GM12878 (cell line): Measurements from ENCODE around the gene SIM2. TPM values are rescaled to one million over a fixed set of nuclear protein-coding genes. Genes with fewer than 3 reads are reported as not detected.

Source experiments
- ATAC-seq: fragments of 200-7000 bp; cut with Tn5 transposase; 3 replicates; pipeline ENCODE4 v1.9.1; 2020; ENCODE audit warnings: mild to moderate bottlenecking, moderate library complexity
- BruUV-seq: library from RNA; stranded (reverse); fragments of 400-500 nt; replicated peaks from 2 replicates; lab custom pipeline; 2021; lab: Mats Ljungman, UMichigan
- CTCF ChIA-PET: fragments of 300-600 bp; sonication (Branson Sonifier 250); formaldehyde crosslinking; extraction: SDS; loops from one replicate; lab custom pipeline; 2021; ENCODE audit warnings: inconsistent platforms; lab: Yijun Ruan, JAX
- POLR2A ChIA-PET: fragments of 350-600 bp; formaldehyde crosslinking; extraction: SDS; loops from one replicate; lab custom pipeline; 2021; ENCODE audit warnings: inconsistent platforms; lab: Charles Lee
- RAD21 ChIA-PET: fragments of 300-600 bp; sonication (Branson Sonifier 250); formaldehyde crosslinking; loops from one replicate; lab custom pipeline; 2023; ENCODE audit warnings: antibody characterized with exemption; ENCODE audit not compliant: unreplicated experiment; lab: Charles Lee
- SMC1A ChIA-PET: fragments of 300-600 bp; sonication (Branson Sonifier 250); formaldehyde crosslinking; loops from one replicate; lab custom pipeline; 2023; ENCODE audit not compliant: unreplicated experiment, uncharacterized antibody; lab: Charles Lee
- DNase-seq: peaks from one replicate; pipeline ENCODE4 v3.0.0-alpha.2; 2011; ENCODE audit warnings: low read depth, low spot score
- FAIRE-seq: peaks from 3 replicates; lab custom pipeline; 2011; peaks lifted over from hg19 to GRCh38; lab: Jason Lieb, UNC
- H2AFZ ChIP-seq: 2 replicates; pipeline ENCODE4 v1.6.0; 2011; ENCODE audit warnings: low read depth, low read length, control low read depth; ENCODE audit not compliant: control insufficient read depth
- H3K27ac ChIP-seq: 2 replicates; pipeline ENCODE4 v1.5.1; 2011; ENCODE audit warnings: control low read depth; ENCODE audit not compliant: control insufficient read depth, insufficient read depth
- H3K27me3 ChIP-seq, 2 experiments: replicated peaks in 1 of 2; 2 replicates each; pipeline versions ENCODE4 v1.6.0 to v1.6.1; 2011; ENCODE audit warnings: low read length in 1 of 2; ENCODE audit not compliant: control insufficient read depth in 2 of 2, insufficient read depth in 2 of 2
- H3K36me3 ChIP-seq, 2 experiments: 2 replicates each; pipeline ENCODE4 v1.5.1; 2011; ENCODE audit warnings: low read length in 1 of 2; ENCODE audit not compliant: control insufficient read depth in 2 of 2, insufficient read depth in 2 of 2
- H3K4me1 ChIP-seq: 2 replicates; pipeline ENCODE4 v1.6.1; 2011; ENCODE audit warnings: mild to moderate bottlenecking, low read length, moderate library complexity, mixed read lengths; ENCODE audit not compliant: control insufficient read depth, insufficient read depth
- H3K4me2 ChIP-seq: 2 replicates; pipeline ENCODE4 v1.6.0; 2011; ENCODE audit warnings: control low read depth; ENCODE audit not compliant: control insufficient read depth, insufficient read depth
- H3K4me3 ChIP-seq: fragments of 200-600 bp; sonication (generic); 2 replicates; pipeline ENCODE4 v1.5.1; 2016
- H3K79me2 ChIP-seq: 2 replicates; pipeline ENCODE4 v1.6.0; 2011; ENCODE audit warnings: low read length; ENCODE audit not compliant: control insufficient read depth, insufficient read depth
- H3K9ac ChIP-seq: 2 replicates; pipeline ENCODE4 v1.8.0; 2011; ENCODE audit warnings: low read length, control low read depth, mixed read lengths; ENCODE audit not compliant: control insufficient read depth, insufficient read depth
- H3K9me3 ChIP-seq: replicated peaks from 3 replicates; pipeline ENCODE4 v1.5.1; 2011; ENCODE audit warnings: mild to moderate bottlenecking, low read length; ENCODE audit not compliant: control insufficient read depth, insufficient read depth
- H4K20me1 ChIP-seq: 2 replicates; pipeline ENCODE4 v1.6.0; 2011; ENCODE audit not compliant: control insufficient read depth, insufficient read depth
- ATF7 ChIP-seq: fragments of 450-650 bp; IDR thresholded peaks from 2 replicates; pipeline ENCODE4 v1.6.1; 2016; ENCODE audit warnings: low read depth, mild to moderate bottlenecking
- EP300 ChIP-seq, 2 experiments: fragments of 150-350 bp in 1 of 2; IDR thresholded peaks; 2 replicates each; pipeline ENCODE4 v1.6.1; 2011 to 2012; ENCODE audit warnings: low read depth in 2 of 2, low read length in 2 of 2, borderline replicate concordance in 1 of 2, improper control_type of control experiment in 1 of 2, inconsistent platforms in 1 of 2; ENCODE audit not compliant: control insufficient read depth in 1 of 2
- IKZF1 ChIP-seq: fragments of 450-650 bp; conservative IDR thresholded peaks from 2 replicates; pipeline ENCODE4 v1.6.1; 2017; ENCODE audit warnings: antibody characterized with exemption, mild to moderate bottlenecking
- PML ChIP-seq: IDR thresholded peaks from 2 replicates; pipeline ENCODE4 v1.6.1; 2012; ENCODE audit warnings: low read length, inconsistent platforms
- POLR2AphosphoS5 ChIP-seq: IDR thresholded peaks from 2 replicates; pipeline ENCODE4 v1.6.1; 2011; ENCODE audit warnings: mild to moderate bottlenecking, low read length, inconsistent platforms
- TARDBP ChIP-seq: IDR thresholded peaks from 2 replicates; pipeline ENCODE4 v1.6.1; 2016; ENCODE audit warnings: borderline replicate concordance
- WGBS: methylation state at CpG from one replicate; pipeline ENCODE4 v1.1.6; 2016; ENCODE audit warnings: low lambda C conversion rate; ENCODE audit not compliant: insufficient replicate concordance, insufficient coverage; ENCODE audit errors: missing lambda C conversion rate; 5-methylcytosine and 5-hydroxymethylcytosine counted together
- in situ Hi-C: fragments of 300-500 bp; cut with MboI; formaldehyde crosslinking; loops from 9 replicates; pipeline ENCODE4 v1.14.3; 2018; ENCODE audit warnings: mixed read lengths
- intact Hi-C: fragments of 100-400 bp; cut with micrococcal nuclease; formaldehyde crosslinking; loops from one replicate; pipeline ENCODE4 v1.14.2; 2022; ENCODE audit not compliant: unreplicated experiment
- polyA plus RNA-seq, 11 experiments: library from polyadenylated mRNA; depleted of rRNA in 4 of 11; unstranded in 6 of 11; stranded (reverse) in 5 of 11; fragments of >200 nt; fragmentation: Nextera tagmentation in 4 of 11; fragmentation: Illumina TruSeq in 1 of 11; extraction: Ambion mirVana in 4 of 11; extraction: Trizol in 1 of 11; gene quantifications; 1 replicate in 1 of 11; 2 replicates in 10 of 11; pipeline versions ENCODE4 v1.2.1 to v1.2.3, GENCODE V29; 2011 to 2016; ENCODE audit warnings: inconsistent platforms in 2 of 11, missing spikeins in 2 of 11, low read depth in 1 of 11
- total RNA-seq, 4 experiments: library from RNA; depleted of rRNA in 3 of 4; stranded (reverse); fragments of >200 nt in 3 of 4; fragmentation: Illumina TruSeq in 1 of 4; extraction: Trizol in 1 of 4; gene quantifications; 2 replicates each; pipeline versions ENCODE4 v1.2.1 to v1.2.3, GENCODE V29; 2013 to 2021
- TF ChIP-seq, protein P1 (sequence below), 3 experiments: IDR thresholded peaks in 2 of 3; conservative IDR thresholded peaks in 1 of 3; 2 replicates each; pipeline ENCODE4 v1.5.1; 2011; ENCODE audit warnings: low read depth in 3 of 3, low read length in 3 of 3, mild to moderate bottlenecking in 3 of 3, control low read depth in 2 of 3, moderate library complexity in 2 of 3, inconsistent platforms in 1 of 3, mixed read lengths in 1 of 3; ENCODE audit not compliant: control insufficient read depth in 2 of 3, insufficient read depth in 1 of 3; ENCODE audit errors: extremely low read depth in 1 of 3
- TF ChIP-seq, protein P2 (sequence below): fragments of 450-650 bp; IDR thresholded peaks from 2 replicates; pipeline ENCODE4 v1.6.1; 2016; ENCODE audit warnings: mild to moderate bottlenecking
- TF ChIP-seq, protein P3 (sequence below): fragments of 450-650 bp; formaldehyde crosslinking; IDR thresholded peaks from 2 replicates; pipeline ENCODE4 v1.5.0; 2022; ENCODE audit warnings: mild to moderate bottlenecking, missing genetic modification characterization
- TF ChIP-seq, protein P4 (sequence below): IDR thresholded peaks from 2 replicates; pipeline ENCODE4 v1.6.1; 2012; ENCODE audit warnings: low read depth, low read length, improper control_type of control experiment

Gene SIM2
- total and polyA plus RNA-seq, 10 of the 15 experiments (the other 5 are each of a cell fraction or from before 2014, with no cell fraction given), result 0.02 to 0.15 (median 0.05) TPM; not detected in 7

DNA sequence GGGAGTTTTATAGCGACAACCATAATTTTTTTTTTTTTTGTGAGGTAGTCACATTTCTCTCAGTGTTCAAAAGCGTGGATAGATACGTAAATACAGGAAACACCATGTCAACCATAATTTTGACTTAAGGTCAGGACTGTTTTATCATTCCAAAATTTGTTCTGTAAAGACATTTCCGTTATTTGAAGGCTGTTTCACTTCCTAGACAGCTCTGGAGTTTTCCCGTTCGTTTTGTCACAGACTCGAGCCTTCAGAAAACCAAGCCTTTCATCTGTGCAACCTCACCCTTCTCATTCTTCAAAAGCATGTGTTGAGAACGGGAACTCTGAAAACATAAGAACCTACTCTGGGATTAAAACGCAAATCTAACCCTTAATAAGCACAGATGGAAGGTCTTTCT is 17.9 kb downstream of the SIM2 start (continued):
- TF ChIP-seq EP300 (IDR thresholded peaks at IDR 0.05; ENCODE audit: borderline replicate concordance in 1 of 2, control insufficient read depth in 1 of 2, low read depth in 2 of 2, low read length in 2 of 2) (no peak), POLR2AphosphoS5 (no peak)
- TF ChIP-seq, protein P1, sequence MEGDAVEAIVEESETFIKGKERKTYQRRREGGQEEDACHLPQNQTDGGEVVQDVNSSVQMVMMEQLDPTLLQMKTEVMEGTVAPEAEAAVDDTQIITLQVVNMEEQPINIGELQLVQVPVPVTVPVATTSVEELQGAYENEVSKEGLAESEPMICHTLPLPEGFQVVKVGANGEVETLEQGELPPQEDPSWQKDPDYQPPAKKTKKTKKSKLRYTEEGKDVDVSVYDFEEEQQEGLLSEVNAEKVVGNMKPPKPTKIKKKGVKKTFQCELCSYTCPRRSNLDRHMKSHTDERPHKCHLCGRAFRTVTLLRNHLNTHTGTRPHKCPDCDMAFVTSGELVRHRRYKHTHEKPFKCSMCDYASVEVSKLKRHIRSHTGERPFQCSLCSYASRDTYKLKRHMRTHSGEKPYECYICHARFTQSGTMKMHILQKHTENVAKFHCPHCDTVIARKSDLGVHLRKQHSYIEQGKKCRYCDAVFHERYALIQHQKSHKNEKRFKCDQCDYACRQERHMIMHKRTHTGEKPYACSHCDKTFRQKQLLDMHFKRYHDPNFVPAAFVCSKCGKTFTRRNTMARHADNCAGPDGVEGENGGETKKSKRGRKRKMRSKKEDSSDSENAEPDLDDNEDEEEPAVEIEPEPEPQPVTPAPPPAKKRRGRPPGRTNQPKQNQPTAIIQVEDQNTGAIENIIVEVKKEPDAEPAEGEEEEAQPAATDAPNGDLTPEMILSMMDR (IDR thresholded peaks at IDR 0.05 in 2 of 3, conservative IDR thresholded peaks at IDR 0.05 in 1 of 3; ENCODE audit: control insufficient read depth in 2 of 3, extremely low read depth in 1 of 3, insufficient read depth in 1 of 3, low read depth in 3 of 3, low read length in 3 of 3), result no peak
- TF ChIP-seq, protein P2, sequence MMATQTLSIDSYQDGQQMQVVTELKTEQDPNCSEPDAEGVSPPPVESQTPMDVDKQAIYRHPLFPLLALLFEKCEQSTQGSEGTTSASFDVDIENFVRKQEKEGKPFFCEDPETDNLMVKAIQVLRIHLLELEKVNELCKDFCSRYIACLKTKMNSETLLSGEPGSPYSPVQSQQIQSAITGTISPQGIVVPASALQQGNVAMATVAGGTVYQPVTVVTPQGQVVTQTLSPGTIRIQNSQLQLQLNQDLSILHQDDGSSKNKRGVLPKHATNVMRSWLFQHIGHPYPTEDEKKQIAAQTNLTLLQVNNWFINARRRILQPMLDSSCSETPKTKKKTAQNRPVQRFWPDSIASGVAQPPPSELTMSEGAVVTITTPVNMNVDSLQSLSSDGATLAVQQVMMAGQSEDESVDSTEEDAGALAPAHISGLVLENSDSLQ, result no peak
- TF ChIP-seq, all 136 proteins: peak for 0

DNA sequence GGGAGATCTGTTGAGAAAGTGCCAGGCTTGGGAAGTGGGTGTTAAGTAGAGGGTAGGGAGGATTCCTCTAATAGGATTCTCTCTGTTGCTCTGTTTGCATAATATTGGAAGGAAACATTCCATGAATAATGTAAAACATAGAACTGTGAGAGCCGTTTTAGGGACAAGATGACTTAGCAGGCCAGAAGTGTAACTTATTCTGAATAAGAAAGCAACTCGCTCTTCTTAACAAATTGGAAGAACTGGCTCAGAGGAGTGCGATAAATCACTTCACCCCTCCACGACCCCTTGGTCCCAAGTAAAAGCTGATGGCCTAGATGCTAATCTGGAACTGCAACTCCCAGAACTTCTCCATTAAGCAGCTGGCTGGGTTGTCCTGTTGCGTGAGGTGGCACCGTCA is 19.1 kb downstream of the SIM2 start:
- POLR2A ChIA-PET, result no interaction called here
- BruUV-seq, result no TSS peak
- H3K4me3 ChIP-seq, result no peak overlapping the region
- H4K20me1 ChIP-seq, result no peaks in the 10 kb centered on the region
- WGBS, result 51% methylated on average over 6 of the region's 6 CpGs
- peaks cover 0 to 4% of the 10 kb centered on the region in 2 experiments; a peak in 3 of 4 replicates for H3K27me3 ChIP-seq
- no peak for FAIRE-seq
- no peak overlapping the region for H3K4me2 ChIP-seq
- ATAC-seq, result no peak
- no peaks in the 10 kb centered on the region for H3K79me2 ChIP-seq
- RAD21 ChIA-PET, result no interaction called here
- TF ChIP-seq IKZF1, result no peak
- no peak for TF ChIP-seq TARDBP
- no peak for TF ChIP-seq PML
- TF ChIP-seq, protein P3, sequence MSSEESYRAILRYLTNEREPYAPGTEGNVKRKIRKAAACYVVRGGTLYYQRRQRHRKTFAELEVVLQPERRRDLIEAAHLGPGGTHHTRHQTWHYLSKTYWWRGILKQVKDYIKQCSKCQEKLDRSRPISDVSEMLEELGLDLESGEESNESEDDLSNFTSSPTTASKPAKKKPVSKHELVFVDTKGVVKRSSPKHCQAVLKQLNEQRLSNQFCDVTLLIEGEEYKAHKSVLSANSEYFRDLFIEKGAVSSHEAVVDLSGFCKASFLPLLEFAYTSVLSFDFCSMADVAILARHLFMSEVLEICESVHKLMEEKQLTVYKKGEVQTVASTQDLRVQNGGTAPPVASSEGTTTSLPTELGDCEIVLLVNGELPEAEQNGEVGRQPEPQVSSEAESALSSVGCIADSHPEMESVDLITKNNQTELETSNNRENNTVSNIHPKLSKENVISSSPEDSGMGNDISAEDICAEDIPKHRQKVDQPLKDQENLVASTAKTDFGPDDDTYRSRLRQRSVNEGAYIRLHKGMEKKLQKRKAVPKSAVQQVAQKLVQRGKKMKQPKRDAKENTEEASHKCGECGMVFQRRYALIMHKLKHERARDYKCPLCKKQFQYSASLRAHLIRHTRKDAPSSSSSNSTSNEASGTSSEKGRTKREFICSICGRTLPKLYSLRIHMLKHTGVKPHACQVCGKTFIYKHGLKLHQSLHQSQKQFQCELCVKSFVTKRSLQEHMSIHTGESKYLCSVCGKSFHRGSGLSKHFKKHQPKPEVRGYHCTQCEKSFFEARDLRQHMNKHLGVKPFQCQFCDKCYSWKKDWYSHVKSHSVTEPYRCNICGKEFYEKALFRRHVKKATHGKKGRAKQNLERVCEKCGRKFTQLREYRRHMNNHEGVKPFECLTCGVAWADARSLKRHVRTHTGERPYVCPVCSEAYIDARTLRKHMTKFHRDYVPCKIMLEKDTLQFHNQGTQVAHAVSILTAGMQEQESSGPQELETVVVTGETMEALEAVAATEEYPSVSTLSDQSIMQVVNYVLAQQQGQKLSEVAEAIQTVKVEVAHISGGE (CRISPR knock-in tag), result no peak
- TF ChIP-seq, protein P4, sequence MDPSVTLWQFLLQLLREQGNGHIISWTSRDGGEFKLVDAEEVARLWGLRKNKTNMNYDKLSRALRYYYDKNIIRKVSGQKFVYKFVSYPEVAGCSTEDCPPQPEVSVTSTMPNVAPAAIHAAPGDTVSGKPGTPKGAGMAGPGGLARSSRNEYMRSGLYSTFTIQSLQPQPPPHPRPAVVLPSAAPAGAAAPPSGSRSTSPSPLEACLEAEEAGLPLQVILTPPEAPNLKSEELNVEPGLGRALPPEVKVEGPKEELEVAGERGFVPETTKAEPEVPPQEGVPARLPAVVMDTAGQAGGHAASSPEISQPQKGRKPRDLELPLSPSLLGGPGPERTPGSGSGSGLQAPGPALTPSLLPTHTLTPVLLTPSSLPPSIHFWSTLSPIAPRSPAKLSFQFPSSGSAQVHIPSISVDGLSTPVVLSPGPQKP, result no peak
- TF ChIP-seq ATF7, result no peak
- no peaks in the 10 kb centered on the region for H3K9me3 ChIP-seq
- H3K36me3 ChIP-seq, result no peaks in the 10 kb centered on the region
- DNase-seq, result no peak
- CTCF ChIA-PET, result no interaction called here
- H2AFZ ChIP-seq, result no peak overlapping the region
- SMC1A ChIA-PET, result no interaction called here
- in situ Hi-C loops, result no loop called here
- H3K27ac ChIP-seq, result no peak overlapping the region
- H3K4me1 ChIP-seq, result no peaks in the 10 kb centered on the region
- intact Hi-C loops, result no loop called here
- H3K9ac ChIP-seq, result no peak overlapping the region
